Loucy (cell line): Measurements from ENCODE around the gene C22orf39.

ENCODE experiments used
- H2AFZ ChIP-seq: fragments of 200-600 bp; sonication (generic); 2 replicates; pipeline ENCODE4 v1.6.0; 2016; ENCODE audit warnings: antibody characterized with exemption, mild to moderate bottlenecking, low read length, moderate library complexity
- H3F3A ChIP-seq: fragments of 200-600 bp; 2 replicates; pipeline ENCODE4 v1.6.0; 2016; ENCODE audit warnings: antibody characterized with exemption, low read depth, mild to moderate bottlenecking
- H3K27me3 ChIP-seq: fragments of 200-600 bp; sonication (generic); 2 replicates; pipeline ENCODE4 v1.6.1; 2014; ENCODE audit warnings: low read length, mild to moderate bottlenecking; ENCODE audit not compliant: insufficient read depth, poor library complexity, severe bottlenecking
- H3K36me3 ChIP-seq: fragments of 200-600 bp; sonication (generic); 2 replicates; pipeline ENCODE4 v1.6.1; 2016; ENCODE audit warnings: low read length; ENCODE audit not compliant: insufficient read depth
- H3K4me1 ChIP-seq: fragments of 200-600 bp; sonication (generic); 2 replicates; pipeline ENCODE4 v1.5.1; 2014; ENCODE audit warnings: low read length, mild to moderate bottlenecking; ENCODE audit not compliant: insufficient read depth, poor library complexity, severe bottlenecking
- H3K4me2 ChIP-seq: fragments of 200-600 bp; sonication (generic); 2 replicates; pipeline ENCODE4 v1.6.0; 2014; ENCODE audit warnings: antibody characterized with exemption, low read length, low read depth, mild to moderate bottlenecking; ENCODE audit not compliant: poor library complexity, severe bottlenecking
- H3K4me3 ChIP-seq: fragments of 200-600 bp; sonication (generic); 2 replicates; pipeline ENCODE4 v1.5.1; 2014; ENCODE audit warnings: low read length, mild to moderate bottlenecking, mixed read lengths; ENCODE audit not compliant: poor library complexity, severe bottlenecking
- H3K79me2 ChIP-seq: fragments of 200-600 bp; sonication (generic); 2 replicates; pipeline ENCODE4 v1.6.1; 2014; ENCODE audit warnings: low read length; ENCODE audit not compliant: insufficient read depth
- H3K9ac ChIP-seq: fragments of 200-600 bp; sonication (generic); 2 replicates; pipeline ENCODE4 v1.6.0; 2014; ENCODE audit warnings: mild to moderate bottlenecking, low read depth, low read length, moderate library complexity; ENCODE audit not compliant: poor library complexity, severe bottlenecking
- H3K9me2 ChIP-seq: fragments of 200-600 bp; sonication (generic); replicated peaks from 2 replicates; pipeline ENCODE4 v1.6.1; 2016; ENCODE audit warnings: low read depth, low read length, mixed read lengths
- H3K9me3 ChIP-seq: fragments of 200-600 bp; sonication (generic); 2 replicates; pipeline ENCODE4 v1.6.1; 2014; ENCODE audit warnings: mild to moderate bottlenecking, antibody characterized with exemption, low read length, low read depth; ENCODE audit not compliant: insufficient read depth
- H4K20me1 ChIP-seq: fragments of 200-600 bp; sonication (generic); 2 replicates; pipeline ENCODE4 v1.6.0; 2014; ENCODE audit warnings: antibody characterized with exemption, low read length, mild to moderate bottlenecking; ENCODE audit not compliant: insufficient read depth, poor library complexity, severe bottlenecking
- EZH2phosphoT487 ChIP-seq: fragments of 200-600 bp; IDR thresholded peaks from 2 replicates; pipeline ENCODE4 v1.6.1; 2018; ENCODE audit warnings: antibody characterized with exemption, mild to moderate bottlenecking, moderate library complexity, borderline replicate concordance
- TF ChIP-seq, protein P1 (sequence below): fragments of 200-600 bp; sonication (generic); conservative IDR thresholded peaks from 2 replicates; pipeline ENCODE4 v1.5.1; 2014; ENCODE audit warnings: mild to moderate bottlenecking, antibody characterized with exemption, low read length

Gene C22orf39

DNA sequence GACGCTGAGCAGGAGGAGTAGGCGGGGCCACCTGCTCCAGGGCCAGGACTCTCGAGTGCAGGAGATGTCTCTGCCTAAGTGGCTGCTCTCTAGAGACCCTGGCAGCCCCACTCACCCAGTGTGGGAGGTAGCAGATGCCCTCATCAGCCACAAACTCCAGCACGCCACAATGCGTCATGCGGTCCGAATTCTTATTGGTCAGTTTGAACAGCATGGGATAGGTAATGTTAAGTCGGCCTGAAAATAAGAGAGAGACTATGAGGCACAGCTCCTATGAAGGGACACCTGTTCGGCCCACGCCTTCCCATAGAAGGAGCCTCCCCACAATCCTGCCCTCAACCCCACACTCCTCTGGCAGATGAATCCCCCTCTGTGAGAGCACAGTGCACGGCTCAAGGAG lies 24.1 kb upstream of the C22orf39 start:
- H3K9me2 ChIP-seq = no peaks in the 10 kb centered on the region
- H3K27me3 ChIP-seq = no peaks in the 10 kb centered on the region
- H4K20me1 ChIP-seq = peaks cover 4% of the 10 kb centered on the region
- H3K4me2 ChIP-seq = no peak overlapping the region
- peaks cover 21% of the 10 kb centered on the region for H3K79me2 ChIP-seq
- H3K4me1 ChIP-seq = peaks cover 8% of the 10 kb centered on the region
- no peak overlapping the region for H3K9ac ChIP-seq
- no peak overlapping the region for H3K4me3 ChIP-seq
- H3F3A ChIP-seq = no peaks in the 10 kb centered on the region
- no peak overlapping the region for H2AFZ ChIP-seq
- H3K36me3 ChIP-seq = peaks cover 68% of the 10 kb centered on the region; the same call in 1 of the 2 replicates
- TF ChIP-seq, protein P1, sequence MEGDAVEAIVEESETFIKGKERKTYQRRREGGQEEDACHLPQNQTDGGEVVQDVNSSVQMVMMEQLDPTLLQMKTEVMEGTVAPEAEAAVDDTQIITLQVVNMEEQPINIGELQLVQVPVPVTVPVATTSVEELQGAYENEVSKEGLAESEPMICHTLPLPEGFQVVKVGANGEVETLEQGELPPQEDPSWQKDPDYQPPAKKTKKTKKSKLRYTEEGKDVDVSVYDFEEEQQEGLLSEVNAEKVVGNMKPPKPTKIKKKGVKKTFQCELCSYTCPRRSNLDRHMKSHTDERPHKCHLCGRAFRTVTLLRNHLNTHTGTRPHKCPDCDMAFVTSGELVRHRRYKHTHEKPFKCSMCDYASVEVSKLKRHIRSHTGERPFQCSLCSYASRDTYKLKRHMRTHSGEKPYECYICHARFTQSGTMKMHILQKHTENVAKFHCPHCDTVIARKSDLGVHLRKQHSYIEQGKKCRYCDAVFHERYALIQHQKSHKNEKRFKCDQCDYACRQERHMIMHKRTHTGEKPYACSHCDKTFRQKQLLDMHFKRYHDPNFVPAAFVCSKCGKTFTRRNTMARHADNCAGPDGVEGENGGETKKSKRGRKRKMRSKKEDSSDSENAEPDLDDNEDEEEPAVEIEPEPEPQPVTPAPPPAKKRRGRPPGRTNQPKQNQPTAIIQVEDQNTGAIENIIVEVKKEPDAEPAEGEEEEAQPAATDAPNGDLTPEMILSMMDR = no peak
- no peak for TF ChIP-seq EZH2phosphoT487
- H3K9me3 ChIP-seq = no peaks in the 10 kb centered on the region

DNA sequence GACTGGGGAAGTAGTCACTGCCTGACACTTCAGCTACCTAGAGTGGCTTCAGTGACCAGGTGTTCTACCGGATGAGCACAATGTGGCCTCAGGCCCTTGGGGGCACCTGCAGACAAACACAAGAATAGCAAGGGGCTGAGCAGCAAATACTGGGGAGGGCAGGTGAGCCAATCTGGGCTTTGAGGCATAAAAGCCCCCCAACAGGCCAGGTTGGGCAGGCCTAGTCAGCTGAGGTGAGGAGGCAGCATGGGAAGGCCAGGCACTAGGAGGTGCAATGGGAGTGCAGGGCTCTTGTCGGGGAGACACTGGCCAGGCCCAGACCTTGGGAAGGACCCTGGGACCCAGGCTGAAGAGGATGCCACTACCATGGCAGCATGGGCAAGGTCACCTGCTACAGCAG lies 22.5 kb upstream of the C22orf39 start:
- Histone ChIP-seq H3K36me3 (peaks cover 84% of the 10 kb centered on the region; the same call in 1 of the 2 replicates), H4K20me1 (no peaks in the 10 kb centered on the region)
- TF ChIP-seq, protein P1 = no peak
- no peak for TF ChIP-seq EZH2phosphoT487

DNA sequence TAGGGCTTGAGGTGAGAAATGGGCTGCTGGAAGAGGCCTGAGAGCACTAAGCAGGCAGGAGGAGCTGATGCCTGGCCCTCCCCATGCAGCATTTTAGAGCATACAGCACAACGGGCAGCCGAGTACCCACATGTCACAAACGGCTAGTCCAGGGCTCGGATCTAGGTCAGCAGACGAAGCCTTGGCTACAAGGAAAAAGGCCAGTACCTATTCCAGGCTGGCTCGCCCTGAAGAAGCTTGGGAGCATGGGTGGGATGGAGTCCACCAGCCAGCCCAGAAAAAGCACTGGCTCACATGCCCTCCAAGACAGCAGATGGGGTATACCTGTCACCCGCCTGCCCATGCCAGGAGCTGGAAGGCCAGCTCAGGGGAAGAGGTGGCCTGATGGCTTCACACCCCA lies 21.9 kb upstream of the C22orf39 start:
- Histone ChIP-seq H3K4me3 (no peak overlapping the region), H3K4me1 (no peaks in the 10 kb centered on the region), H3K4me2 (no peak overlapping the region), H3K79me2 (no peaks in the 10 kb centered on the region), H2AFZ (no peak overlapping the region), H3K27me3 (no peaks in the 10 kb centered on the region), H3K9me3 (no peaks in the 10 kb centered on the region), H3F3A (no peaks in the 10 kb centered on the region), H3K9me2 (no peaks in the 10 kb centered on the region), H3K9ac (no peak overlapping the region), H3K36me3 (peaks cover 90% of the 10 kb centered on the region; the same call in 1 of the 2 replicates), H4K20me1 (no peaks in the 10 kb centered on the region)
- no peak for TF ChIP-seq EZH2phosphoT487
- TF ChIP-seq, protein P1 = no peak

More for the DNA sequence above, 22.5 kb upstream of the C22orf39 start:
- H3F3A ChIP-seq = no peaks in the 10 kb centered on the region
- no peaks in the 10 kb centered on the region for H3K27me3 ChIP-seq
- H3K79me2 ChIP-seq = peaks cover 5% of the 10 kb centered on the region
- no peaks in the 10 kb centered on the region for H3K9me3 ChIP-seq
- no peak overlapping the region for H3K4me3 ChIP-seq
- H2AFZ ChIP-seq = no peak overlapping the region
- no peak overlapping the region for H3K9ac ChIP-seq
- no peaks in the 10 kb centered on the region for H3K9me2 ChIP-seq
- H3K4me1 ChIP-seq = no peaks in the 10 kb centered on the region
- no peak overlapping the region for H3K4me2 ChIP-seq
